Measurements from ENCODE around the gene CRAMP1. TPM values are rescaled to one million over a fixed set of nuclear protein-coding genes. Genes with fewer than 3 reads are reported as not detected.

The CRAMP1 gene
- total RNA-seq, 8 experiments from 2014 or later, result 7.0 to 24.8 (median 11.0) TPM

- Histone ChIP-seq H3K4me3 (peak overlapping the region; percentile 51 to 89 (median 63)), H3K4me1 (replicated peaks in 1 of 2) (peaks cover 8 to 14% of the 10 kb centered on the region in 2 donors), H3K27ac (peak overlapping the region; percentile 44 to 56)
- peak; percentile 38 to 73 (median 65) for ATAC-seq (replicated peaks in 6 of 8)
- in situ Hi-C loops (cut with MboI; ENCODE audit: low pct_unique_long_range_greater_than_20kb in 2 of 9, low sequenced_read_pairs in 9 of 9, unreplicated experiment in 9 of 9), result no loop called here
- 0 to 4% (median 0%) methylated on average over 1 to 5 of the region's 90 CpGs; no CpG with 5 or more reads in 4 of the 10 experiments for WGBS, 10 experiments
Observed at GRCh38 chr16:1610071-1610898, 1.9 kb upstream of the CRAMP1 start.

- ATAC-seq (replicated peaks in 6 of 8), result peak in 4 of 8 experiments; percentile 3 to 38 (median 36)
- peaks cover 14 to 18% of the 10 kb centered on the region in 2 donors for H3K4me1 ChIP-seq (replicated peaks in 1 of 2)
- H3K4me3 ChIP-seq, result peak overlapping the region; percentile 51 to 89 (median 63)
- in situ Hi-C loops (cut with MboI; ENCODE audit: low pct_unique_long_range_greater_than_20kb in 2 of 9, low sequenced_read_pairs in 9 of 9, unreplicated experiment in 9 of 9), result no loop called here
- whole genome bisulfite sequencing, 10 experiments, result 0 to 45% (median 6%) methylated on average over 3 to 16 of the region's 60 CpGs
- peak overlapping the region in 1 of 2 donors; percentile 13 for H3K27ac ChIP-seq
Observed at GRCh38 chr16:1610899-1611632, 1.1 kb upstream of the CRAMP1 start.

GRCh38 chr16:1613211-1613622 is 1.1 kb downstream of the CRAMP1 start:
- peaks cover 14 to 18% of the 10 kb centered on the region in 2 donors for H3K4me1 ChIP-seq (replicated peaks in 1 of 2)
- WGBS, 10 experiments, result 0 to 5% (median 0%) methylated on average over 1 to 12 of the region's 20 CpGs; no CpG with 5 or more reads in 4 of the 10 experiments
- H3K27ac ChIP-seq, result no peak overlapping the region
- peak overlapping the region; percentile 51 to 68 (median 59) for H3K4me3 ChIP-seq
- in situ Hi-C loops (cut with MboI; ENCODE audit: low pct_unique_long_range_greater_than_20kb in 2 of 9, low sequenced_read_pairs in 9 of 9, unreplicated experiment in 9 of 9), result no loop called here
- ATAC-seq (replicated peaks in 6 of 8), result no peak

GRCh38 chr16:1613728-1614455 is 1.7 kb downstream of the CRAMP1 start:
- H3K27ac ChIP-seq, result no peak overlapping the region
- no peak for ATAC-seq (replicated peaks in 6 of 8)
- WGBS, 10 experiments, result 0 to 20% (median 0%) methylated on average over 1 to 5 of the region's 72 CpGs; no CpG with 5 or more reads in 6 of the 10 experiments

GRCh38 chr16:1614456-1615102 is 2.4 kb downstream of the CRAMP1 start:
- 0 to 20% (median 0%) methylated on average over 2 to 4 of the region's 80 CpGs; no CpG with 5 or more reads in 7 of the 10 experiments for WGBS, 10 experiments
- peak overlapping the region; percentile 51 to 68 (median 59) for H3K4me3 ChIP-seq
- H3K4me1 ChIP-seq (replicated peaks in 1 of 2), result peaks cover 8 to 14% of the 10 kb centered on the region in 2 donors
- ATAC-seq (replicated peaks in 6 of 8), result peak in 2 of 8 experiments; percentile 0 to 1
- in situ Hi-C loops (cut with MboI; ENCODE audit: low pct_unique_long_range_greater_than_20kb in 2 of 9, low sequenced_read_pairs in 9 of 9, unreplicated experiment in 9 of 9), result no loop called here
- H3K27ac ChIP-seq, result peak overlapping the region in 1 of 2 donors; percentile 47

More at GRCh38 chr16:1613728-1614455, 1.7 kb downstream of the CRAMP1 start:
- peaks cover 13 to 18% of the 10 kb centered on the region in 2 donors for H3K4me1 ChIP-seq (replicated peaks in 1 of 2)
- in situ Hi-C loops (cut with MboI; ENCODE audit: low pct_unique_long_range_greater_than_20kb in 2 of 9, low sequenced_read_pairs in 9 of 9, unreplicated experiment in 9 of 9), result no loop called here
- peak overlapping the region; percentile 51 to 68 (median 59) for H3K4me3 ChIP-seq

- Histone ChIP-seq H3K4me3 (peak overlapping the region in 4 of 5 donors; percentile 57 to 68 (median 61)), H3K27ac (no peak overlapping the region), H3K4me1 (replicated peaks in 1 of 2) (peaks cover 8 to 14% of the 10 kb centered on the region in 2 donors)
- 41 to 97% (median 83%) methylated on average over 5 to 9 of the region's 9 CpGs for WGBS, 10 experiments
- in situ Hi-C loops (cut with MboI; ENCODE audit: low pct_unique_long_range_greater_than_20kb in 2 of 9, low sequenced_read_pairs in 9 of 9, unreplicated experiment in 9 of 9), result no loop called here
- no peak for ATAC-seq (replicated peaks in 6 of 8)
Observed at GRCh38 chr16:1615761-1616160, 3.6 kb downstream of the CRAMP1 start.

GRCh38 chr16:1619976-1620375 is 7.8 kb downstream of the CRAMP1 start:
- in situ Hi-C loops (cut with MboI; ENCODE audit: low pct_unique_long_range_greater_than_20kb in 2 of 9, low sequenced_read_pairs in 9 of 9, unreplicated experiment in 9 of 9), result no loop called here
- Histone ChIP-seq H3K4me3 (no peak overlapping the region), H3K4me1 (replicated peaks in 1 of 2) (peaks cover 6 to 8% of the 10 kb centered on the region in 2 donors), H3K27ac (no peak overlapping the region)
- 83 to 95% (median 89%) methylated on average over 2 to 7 of the region's 15 CpGs; no CpG with 5 or more reads in 7 of the 10 experiments for WGBS, 10 experiments
- ATAC-seq (replicated peaks in 6 of 8), result no peak

GRCh38 chr16:1620391-1620790 is 8.2 kb downstream of the CRAMP1 start:
- no peak for ATAC-seq (replicated peaks in 6 of 8)
- in situ Hi-C loops (cut with MboI; ENCODE audit: low pct_unique_long_range_greater_than_20kb in 2 of 9, low sequenced_read_pairs in 9 of 9, unreplicated experiment in 9 of 9), result no loop called here
- Histone ChIP-seq H3K4me1 (replicated peaks in 1 of 2) (peaks cover 3 to 5% of the 10 kb centered on the region in 2 donors), H3K4me3 (no peak overlapping the region), H3K27ac (no peak overlapping the region)
- 88 to 100% (median 89%) methylated on average over 2 to 8 of the region's 9 CpGs; no CpG with 5 or more reads in 7 of the 10 experiments for WGBS, 10 experiments

- Histone ChIP-seq H3K4me3 (no peak overlapping the region), H3K27ac (no peak overlapping the region), H3K4me1 (replicated peaks in 1 of 2) (no peaks in the 10 kb centered on the region)
- no peak for ATAC-seq (replicated peaks in 6 of 8)
- 81 to 97% (median 92%) methylated on average over 1 to 6 of the region's 7 CpGs; no CpG with 5 or more reads in 3 of the 10 experiments for WGBS, 10 experiments
- in situ Hi-C loops (cut with MboI; ENCODE audit: low pct_unique_long_range_greater_than_20kb in 2 of 9, low sequenced_read_pairs in 9 of 9, unreplicated experiment in 9 of 9), result no loop called here
Observed at GRCh38 chr16:1621851-1622250, 9.7 kb downstream of the CRAMP1 start.

GRCh38 chr16:1626327-1626726 is 14.2 kb downstream of the CRAMP1 start:
- in situ Hi-C loops (cut with MboI; ENCODE audit: low pct_unique_long_range_greater_than_20kb in 2 of 9, low sequenced_read_pairs in 9 of 9, unreplicated experiment in 9 of 9), result no loop called here
- H3K27ac ChIP-seq, result no peak overlapping the region
- ATAC-seq (replicated peaks in 6 of 8), result no peak
- no peak overlapping the region for H3K4me3 ChIP-seq
- H3K4me1 ChIP-seq (replicated peaks in 1 of 2), result no peaks in the 10 kb centered on the region
- WGBS, 10 experiments, result 83 to 100% (median 98%) methylated on average over 1 to 5 of the region's 6 CpGs; no CpG with 5 or more reads in 4 of the 10 experiments

- no peaks in the 10 kb centered on the region for H3K4me1 ChIP-seq (replicated peaks in 1 of 2)
- H3K27ac ChIP-seq, result no peak overlapping the region
- no peak for ATAC-seq (replicated peaks in 6 of 8)
- H3K4me3 ChIP-seq, result no peak overlapping the region
- in situ Hi-C loops (cut with MboI; ENCODE audit: low pct_unique_long_range_greater_than_20kb in 2 of 9, low sequenced_read_pairs in 9 of 9, unreplicated experiment in 9 of 9), result no loop called here
- WGBS, 10 experiments, result 80 to 100% (median 98%) methylated on average over 1 to 6 of the region's 9 CpGs
Observed at GRCh38 chr16:1626776-1627175, 14.6 kb downstream of the CRAMP1 start.
